OCI-LY7 (cell line): ENCODE data around the gene ARMCX1.

Experiments
- EZH2phosphoT487 ChIP-seq: fragments of 200-600 bp; sonication (generic); IDR thresholded peaks from 2 replicates; pipeline ENCODE4 v1.6.1; 2018; ENCODE audit warnings: low read depth, borderline replicate concordance, mild to moderate bottlenecking, mixed run types, antibody characterized with exemption, low read length, moderate library complexity, mixed read lengths
- TF ChIP-seq, protein P1 (sequence below): fragments of 200-600 bp; sonication (generic); conservative IDR thresholded peaks from 2 replicates; pipeline ENCODE4 v1.5.1; 2014; ENCODE audit warnings: mild to moderate bottlenecking, antibody characterized with exemption, low read length, moderate library complexity, mixed read lengths

DNA sequence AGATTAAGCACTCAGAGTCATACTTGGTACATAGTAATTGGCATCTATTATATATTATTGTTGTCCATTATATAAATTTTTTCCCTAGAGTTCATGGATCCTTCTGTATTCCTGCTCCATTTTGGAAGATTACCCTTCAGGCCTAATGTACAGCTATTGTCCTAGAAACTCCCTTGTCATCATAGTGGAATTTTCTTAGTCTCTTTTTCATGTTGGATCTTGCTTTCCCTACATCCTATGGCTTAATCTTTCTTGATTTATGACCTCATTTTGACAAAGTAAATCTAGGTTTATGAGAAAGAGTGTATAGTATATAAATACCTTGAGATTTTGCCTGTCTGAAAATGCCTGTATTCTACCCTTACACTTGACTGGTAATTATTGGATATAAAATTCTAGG, 43.0 kb upstream of the ARMCX1 start:
- TF ChIP-seq, protein P1, sequence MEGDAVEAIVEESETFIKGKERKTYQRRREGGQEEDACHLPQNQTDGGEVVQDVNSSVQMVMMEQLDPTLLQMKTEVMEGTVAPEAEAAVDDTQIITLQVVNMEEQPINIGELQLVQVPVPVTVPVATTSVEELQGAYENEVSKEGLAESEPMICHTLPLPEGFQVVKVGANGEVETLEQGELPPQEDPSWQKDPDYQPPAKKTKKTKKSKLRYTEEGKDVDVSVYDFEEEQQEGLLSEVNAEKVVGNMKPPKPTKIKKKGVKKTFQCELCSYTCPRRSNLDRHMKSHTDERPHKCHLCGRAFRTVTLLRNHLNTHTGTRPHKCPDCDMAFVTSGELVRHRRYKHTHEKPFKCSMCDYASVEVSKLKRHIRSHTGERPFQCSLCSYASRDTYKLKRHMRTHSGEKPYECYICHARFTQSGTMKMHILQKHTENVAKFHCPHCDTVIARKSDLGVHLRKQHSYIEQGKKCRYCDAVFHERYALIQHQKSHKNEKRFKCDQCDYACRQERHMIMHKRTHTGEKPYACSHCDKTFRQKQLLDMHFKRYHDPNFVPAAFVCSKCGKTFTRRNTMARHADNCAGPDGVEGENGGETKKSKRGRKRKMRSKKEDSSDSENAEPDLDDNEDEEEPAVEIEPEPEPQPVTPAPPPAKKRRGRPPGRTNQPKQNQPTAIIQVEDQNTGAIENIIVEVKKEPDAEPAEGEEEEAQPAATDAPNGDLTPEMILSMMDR = no peak
- no peak for TF ChIP-seq EZH2phosphoT487
